Measurements from ENCODE around the gene RGL1. TPM values are rescaled to one million over a fixed set of nuclear protein-coding genes. Genes with fewer than 3 reads are reported as not detected.

Gene RGL1
- total RNA-seq, 1 donor from 2014 or later: 34.0 TPM

- DNase-seq (ENCODE audit: low spot score in 2 of 2, unreplicated experiment in 2 of 2): no peak
- peaks cover 57% of the 10 kb centered on the region for H3K36me3 Mint-ChIP-seq
- H3K9me3 Mint-ChIP-seq: no peaks in the 10 kb centered on the region
- H3K27me3 Mint-ChIP-seq (ENCODE audit: low read depth): no peaks in the 10 kb centered on the region
- peak overlapping the region; percentile 5 for H3K27ac Mint-ChIP-seq
- H3K4me1 Mint-ChIP-seq: peaks cover 51% of the 10 kb centered on the region
- TF ChIP-seq, protein P1, sequence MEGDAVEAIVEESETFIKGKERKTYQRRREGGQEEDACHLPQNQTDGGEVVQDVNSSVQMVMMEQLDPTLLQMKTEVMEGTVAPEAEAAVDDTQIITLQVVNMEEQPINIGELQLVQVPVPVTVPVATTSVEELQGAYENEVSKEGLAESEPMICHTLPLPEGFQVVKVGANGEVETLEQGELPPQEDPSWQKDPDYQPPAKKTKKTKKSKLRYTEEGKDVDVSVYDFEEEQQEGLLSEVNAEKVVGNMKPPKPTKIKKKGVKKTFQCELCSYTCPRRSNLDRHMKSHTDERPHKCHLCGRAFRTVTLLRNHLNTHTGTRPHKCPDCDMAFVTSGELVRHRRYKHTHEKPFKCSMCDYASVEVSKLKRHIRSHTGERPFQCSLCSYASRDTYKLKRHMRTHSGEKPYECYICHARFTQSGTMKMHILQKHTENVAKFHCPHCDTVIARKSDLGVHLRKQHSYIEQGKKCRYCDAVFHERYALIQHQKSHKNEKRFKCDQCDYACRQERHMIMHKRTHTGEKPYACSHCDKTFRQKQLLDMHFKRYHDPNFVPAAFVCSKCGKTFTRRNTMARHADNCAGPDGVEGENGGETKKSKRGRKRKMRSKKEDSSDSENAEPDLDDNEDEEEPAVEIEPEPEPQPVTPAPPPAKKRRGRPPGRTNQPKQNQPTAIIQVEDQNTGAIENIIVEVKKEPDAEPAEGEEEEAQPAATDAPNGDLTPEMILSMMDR (IDR thresholded peaks at IDR 0.05; ENCODE audit: unreplicated experiment): no peak
- H3K4me3 Mint-ChIP-seq: no peak overlapping the region
Observed at GRCh38 chr1:183889095-183889494, 84.2 kb downstream of the RGL1 start.

DNA sequence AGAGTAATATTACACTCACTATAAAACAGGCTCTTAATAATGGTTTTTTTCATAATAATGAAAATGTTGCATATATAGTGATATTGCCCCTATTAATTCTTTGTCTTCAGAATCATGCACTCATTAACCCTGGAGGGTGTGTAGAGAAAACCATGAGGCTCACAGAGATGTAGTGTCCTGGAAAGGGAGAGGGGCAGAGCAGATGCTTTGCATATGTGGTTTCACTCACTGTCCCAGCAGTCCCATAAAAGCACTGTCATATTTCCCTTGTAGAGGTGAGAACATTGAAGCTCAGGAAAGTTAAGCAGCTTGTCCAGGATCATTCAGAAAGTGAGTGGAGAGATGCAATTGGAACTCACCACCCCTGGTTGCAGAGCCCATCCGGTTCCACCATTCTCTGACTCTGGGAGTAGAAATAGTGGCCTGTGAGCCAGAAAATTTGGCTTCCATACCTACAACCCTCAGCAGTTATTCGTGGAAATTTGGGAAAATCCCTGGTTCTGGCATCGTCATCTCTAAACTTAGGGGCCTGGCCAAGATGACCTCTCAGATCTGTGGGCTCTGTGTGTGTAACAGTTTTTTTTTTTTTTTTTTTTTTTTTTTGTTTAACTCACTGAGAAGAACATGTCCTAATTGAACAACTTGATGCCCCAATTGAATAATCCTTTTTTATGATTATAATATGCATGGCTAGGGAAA is 86.4 kb downstream of the RGL1 start:
- peaks cover 54% of the 10 kb centered on the region for H3K36me3 Mint-ChIP-seq

GRCh38 chr1:183892351-183892793 is 87.5 kb downstream of the RGL1 start:
- H3K36me3 Mint-ChIP-seq: peaks cover 62% of the 10 kb centered on the region
- H3K27ac Mint-ChIP-seq: no peak overlapping the region
- no peak overlapping the region for H3K4me3 Mint-ChIP-seq
- peaks cover 42% of the 10 kb centered on the region for H3K4me1 Mint-ChIP-seq
- DNase-seq (ENCODE audit: low spot score in 2 of 2, unreplicated experiment in 2 of 2): no peak
- TF ChIP-seq, protein P1 (IDR thresholded peaks at IDR 0.05; ENCODE audit: unreplicated experiment): no peak
- H3K9me3 Mint-ChIP-seq: no peaks in the 10 kb centered on the region
- H3K27me3 Mint-ChIP-seq (ENCODE audit: low read depth): no peaks in the 10 kb centered on the region

More for the DNA sequence above, 86.4 kb downstream of the RGL1 start:
- Mint-ChIP-seq H3K4me1 (peaks cover 49% of the 10 kb centered on the region), H3K4me3 (no peak overlapping the region), H3K9me3 (no peaks in the 10 kb centered on the region), H3K27me3 (ENCODE audit: low read depth) (no peaks in the 10 kb centered on the region), H3K27ac (no peak overlapping the region)
- TF ChIP-seq, protein P1 (IDR thresholded peaks at IDR 0.05; ENCODE audit: unreplicated experiment): no peak
- DNase-seq (ENCODE audit: low spot score in 2 of 2, unreplicated experiment in 2 of 2): no peak

DNA sequence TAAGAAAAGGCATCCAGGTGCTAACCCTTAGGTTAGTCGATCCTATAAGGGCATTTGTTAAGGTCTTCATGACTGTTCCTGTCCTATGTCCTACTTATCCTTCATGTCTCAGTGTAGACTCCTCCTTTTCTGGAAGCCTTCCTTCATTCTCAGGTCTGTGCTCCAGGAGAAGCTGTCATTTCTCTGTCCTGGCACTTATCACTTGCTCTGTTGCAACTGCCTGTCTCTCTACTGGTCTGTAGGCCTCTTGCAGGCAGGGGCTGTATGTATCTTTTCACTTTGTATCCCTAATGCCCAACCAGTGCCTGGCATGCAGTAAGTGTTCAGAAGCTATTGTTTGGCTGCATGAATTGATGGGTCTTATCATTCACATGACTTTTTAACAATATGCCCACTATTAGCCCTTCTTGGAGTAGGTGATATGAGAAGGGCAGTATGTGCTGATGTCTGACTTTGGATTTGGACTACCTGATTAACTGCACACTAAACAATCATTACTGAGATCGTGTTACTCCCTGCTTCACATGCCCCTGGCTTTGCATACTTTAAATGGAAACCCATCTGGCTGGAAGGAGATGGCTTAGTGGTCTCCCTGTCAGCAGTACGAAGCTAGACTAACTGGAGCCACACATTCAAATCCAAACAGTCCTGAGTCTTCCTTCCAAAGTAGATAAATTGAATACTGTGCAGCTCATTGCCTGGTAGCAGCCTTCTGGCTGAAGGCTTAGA is 88.8 kb downstream of the RGL1 start:
- Mint-ChIP-seq H3K9me3 (no peaks in the 10 kb centered on the region), H3K36me3 (peaks cover 68% of the 10 kb centered on the region), H3K27me3 (ENCODE audit: low read depth) (no peaks in the 10 kb centered on the region), H3K4me1 (peaks cover 28% of the 10 kb centered on the region), H3K4me3 (no peak overlapping the region), H3K27ac (peak overlapping the region; percentile 0)
- TF ChIP-seq, protein P1 (IDR thresholded peaks at IDR 0.05; ENCODE audit: unreplicated experiment): no peak
- no peak for DNase-seq (ENCODE audit: low spot score in 2 of 2, unreplicated experiment in 2 of 2)

DNA sequence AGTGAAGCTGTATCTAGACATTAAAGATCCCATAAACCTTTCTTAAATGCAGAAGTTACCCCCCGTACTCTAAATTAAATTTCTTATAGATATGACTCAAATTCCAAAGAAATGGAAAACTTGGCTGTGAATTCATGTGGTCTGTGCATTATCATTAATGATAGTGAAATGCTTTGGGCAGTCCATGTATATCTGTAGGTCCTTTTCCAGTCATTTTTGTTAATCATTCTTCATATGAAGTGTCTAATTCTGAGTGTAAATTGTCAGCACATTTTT is 89.3 kb downstream of the RGL1 start:
- Mint-ChIP-seq H3K4me3 (no peak overlapping the region), H3K27ac (peak overlapping the region; percentile 0), H3K4me1 (peaks cover 23% of the 10 kb centered on the region), H3K9me3 (no peaks in the 10 kb centered on the region), H3K36me3 (peaks cover 70% of the 10 kb centered on the region), H3K27me3 (ENCODE audit: low read depth) (no peaks in the 10 kb centered on the region)
- DNase-seq (ENCODE audit: low spot score in 2 of 2, unreplicated experiment in 2 of 2): no peak
- TF ChIP-seq, protein P1 (IDR thresholded peaks at IDR 0.05; ENCODE audit: unreplicated experiment): no peak
